Stimulated activated CD8-positive, alpha-beta memory T cell treated with anti-CD3 and anti-CD28 coated beads, Interleukin-7, amount 100 ng/mL, for 4 hours (primary cell): ENCODE measurements around the gene MAGEA11.
"Not testable (repeated sequence)": the region's sequence is repeated elsewhere in the genome, so short reads cannot be mapped to it uniquely, and the experiment has no call there.

Source experiments
- DNase-seq, 2 donors: peaks; one replicate each; pipeline ENCODE4 v3.0.0-alpha.2; 2020; ENCODE audit warnings: low read depth in 2 of 2

The MAGEA11 gene, protein sequence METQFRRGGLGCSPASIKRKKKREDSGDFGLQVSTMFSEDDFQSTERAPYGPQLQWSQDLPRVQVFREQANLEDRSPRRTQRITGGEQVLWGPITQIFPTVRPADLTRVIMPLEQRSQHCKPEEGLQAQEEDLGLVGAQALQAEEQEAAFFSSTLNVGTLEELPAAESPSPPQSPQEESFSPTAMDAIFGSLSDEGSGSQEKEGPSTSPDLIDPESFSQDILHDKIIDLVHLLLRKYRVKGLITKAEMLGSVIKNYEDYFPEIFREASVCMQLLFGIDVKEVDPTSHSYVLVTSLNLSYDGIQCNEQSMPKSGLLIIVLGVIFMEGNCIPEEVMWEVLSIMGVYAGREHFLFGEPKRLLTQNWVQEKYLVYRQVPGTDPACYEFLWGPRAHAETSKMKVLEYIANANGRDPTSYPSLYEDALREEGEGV

DNA sequence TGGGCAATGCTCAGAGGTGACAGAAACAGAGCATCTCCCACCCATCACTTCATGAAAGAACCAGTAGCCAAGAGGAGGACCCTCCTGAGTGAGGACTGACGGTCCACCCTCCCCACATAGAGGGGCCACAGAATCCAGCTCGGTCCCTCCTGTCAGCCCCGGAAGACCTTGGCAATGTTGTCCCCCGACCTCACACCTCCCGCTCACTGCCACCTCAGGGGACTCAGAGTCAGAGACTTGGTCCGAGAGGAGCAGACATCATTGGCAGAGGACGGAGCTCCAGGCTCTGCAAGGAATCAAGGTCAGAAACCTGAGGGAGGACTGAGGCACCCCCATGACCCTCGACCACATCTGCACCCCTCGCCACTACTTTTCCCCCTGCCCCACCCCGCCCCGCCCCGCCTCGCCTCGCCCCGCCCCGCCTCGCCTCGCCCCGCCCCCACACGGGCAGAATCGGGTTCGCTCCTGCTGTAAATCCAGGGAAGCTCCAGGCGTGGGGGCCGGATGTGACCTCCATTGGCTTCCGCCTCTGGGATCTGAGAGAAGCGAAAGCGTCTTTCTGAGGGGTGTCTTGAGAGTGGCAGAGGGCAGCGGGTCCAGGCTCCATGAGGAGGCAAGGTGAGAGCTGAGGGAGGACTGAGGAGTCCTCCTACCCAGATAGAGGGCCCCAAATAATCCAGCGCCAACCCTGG, at the start of gene MAGEA11:
Gene MAGEA11, plus strand, starts transcription at position 516 of the 692 bp plus-strand sequence. CDS start 1,100 bp downstream, outside the sequence.
- no peak for DNase-seq

DNA sequence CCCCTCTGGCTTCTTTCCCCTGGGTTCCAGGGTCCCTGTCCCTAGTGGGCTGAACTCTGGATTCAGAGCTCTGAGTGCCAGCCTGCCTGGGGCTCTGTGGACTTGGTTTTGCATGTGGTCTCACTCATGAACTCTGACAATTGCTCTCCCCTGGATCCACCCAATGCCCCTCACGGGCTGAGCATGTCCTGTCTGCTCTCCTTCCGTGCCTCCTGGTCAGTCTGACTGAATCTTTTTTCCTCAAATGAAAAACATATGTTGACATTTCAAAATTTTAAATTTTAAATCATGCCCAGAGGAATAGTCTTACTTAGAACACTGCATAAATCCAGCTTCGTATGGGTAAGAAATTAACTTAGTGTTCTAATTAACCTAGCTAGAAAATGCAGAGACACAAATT, 36.8 kb upstream of the MAGEA11 start:
- DNase-seq: not testable (repeated sequence)

DNA sequence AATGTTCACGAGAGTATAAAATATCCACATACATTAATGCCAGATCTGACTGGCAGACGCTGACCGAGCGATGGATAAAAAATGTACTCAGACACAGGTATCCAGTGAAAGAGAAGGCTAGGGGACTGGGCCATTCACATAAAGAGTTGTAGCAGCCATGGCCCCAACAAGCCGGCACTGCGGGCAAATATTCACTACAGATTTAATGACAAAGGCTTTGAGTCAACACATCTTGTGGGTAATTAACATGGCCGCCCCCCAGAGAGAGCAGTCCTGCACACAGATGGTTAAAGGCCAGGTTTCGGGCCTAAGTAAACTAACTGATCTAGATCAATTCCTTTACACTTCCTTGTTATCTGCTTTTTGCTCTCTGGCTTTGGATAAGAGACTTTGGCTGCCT, 36.3 kb upstream of the MAGEA11 start:
- DNase-seq: not testable (repeated sequence)

DNA sequence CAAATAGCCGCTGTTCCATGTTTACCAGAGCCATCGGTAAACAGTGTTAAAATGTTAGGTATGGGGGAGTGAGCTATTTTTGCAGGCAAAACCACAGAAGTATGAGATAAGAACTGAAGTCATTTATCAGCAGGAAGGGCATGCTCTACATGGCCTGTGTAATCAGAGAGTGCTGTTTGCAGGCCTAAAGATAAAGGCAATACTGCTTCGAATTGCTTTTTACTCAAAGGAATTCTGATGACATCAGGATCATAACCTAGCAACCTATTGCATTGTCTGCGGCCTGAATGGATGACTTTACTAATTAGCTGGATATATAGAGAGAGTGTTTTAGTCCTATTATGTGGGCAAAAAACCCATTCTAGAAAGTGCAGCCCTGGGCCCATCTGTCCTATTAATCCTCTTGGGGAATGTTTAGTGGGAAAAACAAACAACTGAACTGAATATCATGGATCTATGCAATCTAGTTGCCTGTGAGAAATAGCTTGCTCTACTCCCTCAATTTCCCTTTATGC, 32.6 kb upstream of the MAGEA11 start:
- not testable (repeated sequence) for DNase-seq

DNA sequence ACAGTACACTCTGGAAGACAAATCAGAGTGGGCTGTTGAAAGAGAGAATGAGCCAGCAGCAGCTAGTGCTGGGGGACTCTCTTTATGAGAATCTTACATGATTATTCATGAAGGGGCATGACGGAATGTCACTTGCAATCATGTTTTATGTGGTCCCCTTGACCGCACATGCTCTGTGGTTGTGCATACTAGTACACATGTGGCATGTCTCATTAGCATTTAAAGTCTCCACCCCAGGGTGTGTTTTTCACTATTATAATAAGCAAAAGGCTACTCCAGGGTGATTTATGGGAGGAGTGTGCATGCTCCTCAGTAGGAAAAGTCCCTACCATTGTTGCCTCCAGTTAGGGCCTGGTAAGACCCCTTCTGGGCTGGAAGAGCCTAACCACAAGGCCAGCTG, 30.7 kb upstream of the MAGEA11 start:
- no peak for DNase-seq

DNA sequence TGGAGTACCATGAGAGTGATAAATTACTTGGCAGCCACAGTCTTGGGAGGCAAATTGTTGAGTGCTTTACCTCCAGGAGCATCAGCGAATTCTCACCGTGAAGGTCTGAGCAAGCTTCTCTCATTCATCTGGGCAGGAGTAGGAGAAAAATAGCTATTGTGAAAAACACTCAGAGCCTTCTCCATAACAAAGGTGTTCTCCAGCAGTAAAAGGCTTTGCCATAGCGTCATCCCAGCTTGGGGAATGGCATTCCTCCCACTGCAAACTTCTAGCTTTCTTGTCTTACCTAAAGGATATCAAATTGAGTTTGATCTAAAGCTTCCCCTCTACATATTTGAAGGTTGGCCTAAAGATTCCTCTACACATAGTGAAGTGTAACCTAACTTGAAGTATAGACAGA, 29.8 kb upstream of the MAGEA11 start:
- DNase-seq: no peak

DNA sequence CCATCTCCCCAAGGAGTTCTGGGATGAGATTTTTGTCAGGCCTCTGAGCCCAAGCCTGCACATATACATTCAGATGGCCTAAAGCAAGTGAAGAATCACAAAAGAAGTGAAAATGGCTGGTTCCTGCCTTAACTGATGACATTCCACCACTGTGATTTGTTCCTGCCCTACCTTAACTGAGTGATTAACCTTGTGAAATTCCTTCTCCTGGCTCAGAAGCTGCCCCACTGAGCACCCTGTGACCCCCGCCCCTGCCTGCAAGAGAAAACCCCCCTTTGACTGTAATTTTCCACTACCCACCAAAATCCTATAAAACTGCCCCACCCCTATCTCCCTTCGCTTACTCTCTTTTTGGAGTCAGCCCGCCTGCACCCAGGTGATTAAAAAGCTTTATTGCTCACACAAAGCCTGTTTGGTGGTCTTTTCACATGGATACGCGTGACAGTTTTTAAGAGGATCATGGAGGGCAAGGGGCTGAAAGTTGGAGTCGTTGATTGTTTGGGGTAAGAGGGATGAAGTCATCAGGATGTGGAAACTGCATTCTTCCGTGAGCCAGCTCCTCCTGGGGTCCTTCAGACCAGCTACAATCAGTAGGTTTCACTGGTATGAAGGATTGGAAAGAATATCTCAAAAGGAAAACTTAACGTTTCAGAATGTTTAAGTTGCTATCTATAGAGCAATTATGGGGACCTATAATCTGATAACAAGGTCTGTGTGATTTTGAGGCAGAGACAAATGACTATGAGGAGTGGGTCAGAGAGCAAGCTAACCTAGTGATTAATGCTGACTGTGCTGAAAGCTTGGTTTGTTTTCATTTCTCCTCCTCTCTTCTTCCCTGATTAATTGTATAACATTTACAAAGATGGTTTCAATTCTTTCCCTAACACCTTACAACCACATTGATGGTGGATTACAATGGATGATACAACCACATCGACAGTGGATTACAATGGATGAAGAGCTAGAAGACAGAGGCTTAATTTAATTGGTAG, 28.6 kb upstream of the MAGEA11 start:
- DNase-seq: no peak

DNA sequence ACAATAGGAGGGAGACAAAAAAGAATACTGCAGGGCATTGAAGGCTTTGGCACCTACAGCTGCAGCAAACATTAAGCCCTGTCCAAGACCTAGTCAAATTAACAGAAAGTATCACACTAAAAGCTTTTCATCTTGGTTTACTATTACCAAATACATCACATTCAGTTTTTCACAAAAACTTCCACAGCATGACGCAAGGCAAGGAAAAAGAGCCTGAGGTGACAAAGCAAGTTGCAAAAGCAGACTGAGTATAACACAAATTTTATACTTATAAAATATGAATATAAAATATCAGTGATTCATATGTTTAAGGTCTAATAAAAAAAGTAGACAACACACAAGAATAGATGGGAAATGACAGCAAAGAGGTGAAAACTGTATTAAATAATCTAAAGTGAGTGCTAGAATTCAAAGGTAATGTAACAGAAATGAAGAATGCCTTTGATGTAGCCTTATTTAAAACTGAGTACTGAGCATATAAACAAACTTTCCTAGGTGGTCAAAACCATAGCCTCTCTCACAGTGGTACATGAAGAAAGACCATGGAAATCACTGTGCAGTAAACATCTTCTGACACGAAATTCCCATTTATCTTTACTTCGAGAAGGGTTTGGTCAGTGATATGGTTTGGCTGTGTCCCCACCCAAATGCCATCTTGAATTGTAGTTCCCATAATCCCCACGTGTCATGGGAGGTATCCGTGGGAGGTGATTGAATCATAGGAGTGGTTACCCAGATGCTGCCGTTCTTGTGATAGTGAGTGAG, 27.7 kb upstream of the MAGEA11 start:
- DNase-seq: no peak

DNA sequence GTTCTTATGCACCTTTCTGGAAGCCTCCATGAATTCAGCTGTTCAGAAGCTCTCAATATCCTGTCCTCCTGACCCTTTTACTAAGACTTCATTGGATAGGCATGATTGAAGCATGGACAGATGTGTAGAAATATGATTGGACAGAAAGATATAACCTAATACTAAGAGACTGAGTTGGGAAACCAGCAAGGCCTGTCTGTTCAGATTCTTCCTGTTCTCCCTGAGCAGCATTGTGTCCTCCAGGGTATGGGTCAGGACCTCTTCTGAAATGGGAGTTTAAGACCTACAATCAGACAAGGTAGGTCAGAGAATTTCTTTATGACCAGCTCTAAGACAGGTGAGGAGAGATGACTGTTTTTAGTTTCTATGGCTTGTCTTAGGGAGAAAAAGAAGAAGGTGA, 23.9 kb upstream of the MAGEA11 start:
- DNase-seq: no peak

DNA sequence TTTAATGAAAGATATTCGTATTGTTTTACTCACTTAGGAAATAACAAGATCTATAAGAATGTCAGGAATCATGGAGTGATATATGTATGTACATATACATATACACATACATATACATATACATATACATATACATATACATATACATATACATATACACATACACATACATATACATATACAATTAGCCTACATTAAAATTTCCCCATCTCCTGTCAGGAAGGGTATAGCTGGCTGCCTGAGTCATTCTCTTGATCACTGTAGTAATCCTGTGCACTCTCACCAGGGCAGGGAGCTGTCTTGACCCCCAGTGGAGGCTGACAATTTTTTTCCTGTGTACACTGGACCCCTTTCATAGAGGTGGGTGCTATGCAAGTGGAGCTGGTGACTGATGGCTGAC, 23.3 kb upstream of the MAGEA11 start:
- no peak for DNase-seq

DNA sequence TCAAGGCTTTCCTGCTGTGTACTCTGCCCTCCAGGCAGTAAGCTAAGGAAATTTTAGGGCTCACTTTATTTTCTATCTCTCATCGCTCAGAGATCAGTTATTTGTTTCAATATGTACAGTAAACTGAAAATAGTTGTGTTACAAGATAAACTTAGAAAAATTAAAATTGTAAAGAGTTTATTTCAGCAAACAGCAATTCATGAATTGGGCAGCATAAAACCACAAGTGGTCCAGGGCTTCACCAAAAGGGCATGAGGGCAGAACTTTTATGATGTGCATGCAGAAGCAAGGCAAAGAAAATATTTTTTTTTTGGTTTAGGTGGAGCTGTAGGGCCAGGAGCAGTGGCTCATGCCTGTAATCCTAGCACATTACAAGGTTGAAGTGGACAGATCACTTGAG, 20.1 kb upstream of the MAGEA11 start:
- DNase-seq: no peak

DNA sequence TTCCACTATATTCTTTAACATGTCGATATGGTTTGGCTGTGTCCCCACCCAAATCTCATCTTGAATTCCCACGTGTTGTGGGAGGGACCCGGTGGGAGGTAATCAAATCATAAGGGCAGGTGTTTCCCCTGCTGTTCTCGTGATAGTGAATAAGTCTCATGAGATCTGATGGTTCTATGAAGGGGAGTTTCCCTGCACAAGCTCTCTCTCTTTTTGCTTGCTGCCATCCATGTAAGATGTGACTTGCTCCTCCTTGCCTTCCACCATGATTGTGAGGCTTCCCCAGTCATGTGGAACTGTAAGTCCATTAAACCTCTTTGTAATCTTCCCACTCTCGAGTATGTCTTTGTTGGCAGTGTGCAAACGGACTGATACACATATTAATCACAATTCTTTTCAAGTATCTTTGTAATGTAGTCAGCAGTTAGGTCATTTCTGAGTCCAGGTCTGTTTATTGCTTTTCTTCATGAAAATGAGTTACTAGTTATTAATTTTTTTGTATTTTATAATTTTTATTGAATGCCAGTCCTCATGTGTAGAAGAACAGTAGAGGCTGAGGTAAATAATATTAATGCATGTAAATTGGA, 19.1 kb upstream of the MAGEA11 start:
- not testable (repeated sequence) for DNase-seq

DNA sequence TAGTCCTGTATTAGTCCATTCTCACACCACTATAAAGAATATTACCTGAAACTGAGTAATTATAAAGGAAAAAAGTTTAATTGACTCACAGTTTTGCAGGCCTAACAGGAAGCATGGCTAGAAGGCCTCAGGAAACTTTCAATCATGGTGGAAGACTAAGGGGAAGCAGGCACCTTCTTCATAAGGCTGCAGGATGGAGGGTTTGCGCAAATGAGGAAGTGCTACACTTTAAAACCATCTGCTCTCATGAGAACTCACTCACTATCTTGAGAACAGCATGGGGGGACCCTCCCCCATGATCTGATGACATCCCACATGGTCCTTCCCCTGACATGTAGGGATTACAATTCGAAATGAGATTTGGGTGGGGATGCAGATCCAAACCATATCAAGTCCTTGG, 12.1 kb upstream of the MAGEA11 start:
- no peak for DNase-seq

DNA sequence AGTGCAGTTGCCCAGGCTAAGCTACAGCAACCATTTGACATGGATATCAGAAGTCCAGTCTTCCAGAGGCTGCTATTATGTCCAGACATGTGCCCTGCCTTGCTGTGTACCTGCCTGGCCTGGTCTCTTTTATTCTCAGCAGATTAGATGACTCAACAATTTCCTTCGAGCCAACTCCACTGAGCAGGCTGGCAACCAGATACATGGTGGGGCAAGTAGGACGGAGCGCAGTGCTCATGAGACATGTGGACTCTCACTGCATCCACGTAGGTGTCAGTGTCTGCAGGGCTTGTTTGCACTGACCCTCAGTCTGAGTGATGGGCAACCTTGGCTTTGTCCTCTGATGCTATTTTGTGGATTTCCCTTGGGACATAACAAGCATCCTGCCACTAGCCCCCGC, 7.2 kb upstream of the MAGEA11 start:
- no peak for DNase-seq

DNA sequence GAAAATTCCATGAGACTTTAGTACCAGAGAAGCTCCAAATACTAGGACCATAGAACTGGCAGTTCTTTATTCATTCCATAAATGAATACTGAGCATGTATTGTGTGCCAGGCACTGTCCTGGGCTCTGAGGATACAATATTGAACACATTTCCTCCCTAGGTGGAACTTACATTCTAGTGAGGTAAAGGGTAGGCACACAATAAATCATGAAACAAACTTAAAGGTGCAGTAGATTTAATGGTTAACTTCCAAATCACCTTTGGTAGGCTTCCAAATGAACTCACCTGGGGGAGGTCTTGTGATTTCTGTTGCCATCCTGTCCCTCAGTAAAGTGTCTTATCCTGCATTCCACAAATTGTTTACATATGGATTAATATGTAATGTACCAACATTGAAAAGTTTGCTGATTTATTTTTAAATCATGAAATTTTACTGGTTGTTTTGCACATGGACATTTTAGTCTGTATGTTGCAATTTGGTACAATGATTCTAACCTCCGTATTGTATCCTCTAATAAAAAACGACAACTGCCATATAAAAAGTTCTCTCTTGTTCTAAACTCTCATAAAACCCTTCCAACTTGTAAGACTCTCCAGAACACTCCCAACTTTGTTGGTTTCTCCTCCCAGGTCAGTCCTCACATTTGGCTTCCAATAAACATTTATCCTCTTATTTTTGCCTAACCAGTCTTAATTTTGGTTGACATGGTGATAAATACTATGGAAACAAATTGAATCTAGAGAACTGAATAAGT, 4.5 kb upstream of the MAGEA11 start:
- no peak for DNase-seq

DNA sequence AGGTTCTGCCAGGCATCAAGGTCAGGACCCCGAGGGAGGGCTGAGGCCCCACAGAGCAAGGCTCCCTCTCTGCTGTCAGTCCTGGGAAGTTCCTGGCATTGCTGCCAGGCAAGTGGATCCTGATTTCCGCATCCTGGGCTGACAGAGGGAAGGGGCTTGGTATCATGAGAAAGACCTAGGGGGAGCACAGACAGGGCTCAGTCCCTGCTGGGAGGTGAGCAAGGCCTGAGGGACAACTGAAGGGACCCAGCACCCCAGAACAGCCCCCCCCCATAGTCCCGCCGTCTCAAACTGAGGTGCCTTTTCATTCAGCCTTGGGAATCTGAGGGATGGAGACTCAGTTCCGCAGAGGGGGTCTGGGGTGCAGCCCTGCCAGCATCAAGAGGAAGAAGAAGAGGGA, 971 bp downstream of the MAGEA11 start:
- no peak for DNase-seq

DNA sequence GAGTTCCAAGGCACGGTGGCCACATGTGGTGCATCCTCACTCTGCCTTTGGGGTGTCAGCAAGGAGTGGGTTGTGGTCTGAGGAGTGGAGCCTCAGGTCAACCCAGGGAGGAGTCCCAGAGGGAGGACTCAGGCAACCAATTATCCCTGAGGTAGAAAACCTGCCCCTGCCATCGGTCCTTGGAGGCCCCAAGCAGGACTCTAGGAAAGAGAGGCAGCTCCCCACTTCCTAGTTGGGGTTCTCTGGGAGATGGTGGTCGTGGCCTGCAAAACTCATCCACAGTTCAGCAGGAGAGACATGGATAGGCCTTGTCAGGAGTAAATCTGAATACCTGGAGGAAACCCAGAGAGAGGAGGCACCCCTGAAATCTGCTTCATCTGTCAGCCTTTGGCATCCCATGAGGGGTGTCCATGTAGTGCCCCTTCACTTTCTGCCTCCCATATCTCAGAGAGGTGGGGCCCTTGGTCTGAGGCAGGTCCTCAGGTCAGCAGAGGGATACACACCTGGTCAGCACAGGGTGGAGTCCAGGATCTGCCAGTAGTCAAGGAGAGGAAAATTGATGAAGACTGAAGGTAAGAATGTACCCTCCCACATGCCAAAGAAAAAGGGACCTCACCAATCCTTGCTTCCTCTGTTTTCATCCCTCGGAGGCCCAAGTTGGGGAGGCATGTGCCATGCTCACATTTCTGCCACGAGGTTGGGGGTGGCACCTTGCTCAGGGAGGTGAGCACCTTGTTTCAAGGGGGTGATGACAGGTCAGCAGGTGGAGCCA, 1.6 kb downstream of the MAGEA11 start:
- DNase-seq: no peak

DNA sequence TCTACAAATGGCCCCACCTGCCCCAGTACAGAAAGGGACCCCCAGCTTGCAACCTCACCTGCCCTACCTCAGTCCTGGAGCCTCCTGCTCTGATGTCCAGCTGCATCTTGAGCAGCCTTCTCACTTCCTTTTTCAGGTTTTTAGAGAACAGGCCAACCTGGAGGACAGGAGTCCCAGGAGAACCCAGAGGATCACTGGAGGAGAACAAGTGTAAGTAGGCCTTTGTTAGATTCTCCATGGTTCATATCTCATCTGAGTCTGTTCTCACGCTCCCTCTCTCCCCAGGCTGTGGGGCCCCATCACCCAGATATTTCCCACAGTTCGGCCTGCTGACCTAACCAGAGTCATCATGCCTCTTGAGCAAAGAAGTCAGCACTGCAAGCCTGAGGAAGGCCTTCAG, 3.6 kb downstream of the MAGEA11 start:
- no peak for DNase-seq

DNA sequence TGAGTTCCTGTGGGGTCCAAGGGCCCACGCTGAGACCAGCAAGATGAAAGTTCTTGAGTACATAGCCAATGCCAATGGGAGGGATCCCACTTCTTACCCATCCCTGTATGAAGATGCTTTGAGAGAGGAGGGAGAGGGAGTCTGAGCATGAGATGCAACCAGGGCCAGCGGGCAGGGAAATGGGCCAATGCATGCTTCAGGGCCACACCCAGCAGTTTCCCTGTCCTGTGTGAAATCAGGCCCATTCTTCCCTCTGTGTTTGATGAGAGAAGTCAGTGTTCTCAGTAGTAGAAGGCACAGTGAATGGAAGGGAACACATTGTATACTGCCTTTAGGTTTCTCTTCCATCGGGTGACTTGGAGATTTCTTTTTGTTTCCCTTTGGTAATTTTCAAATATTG, 4.8 kb downstream of the MAGEA11 start:
- no peak for DNase-seq
